ENCODE data around the gene PFN1.

DNA sequence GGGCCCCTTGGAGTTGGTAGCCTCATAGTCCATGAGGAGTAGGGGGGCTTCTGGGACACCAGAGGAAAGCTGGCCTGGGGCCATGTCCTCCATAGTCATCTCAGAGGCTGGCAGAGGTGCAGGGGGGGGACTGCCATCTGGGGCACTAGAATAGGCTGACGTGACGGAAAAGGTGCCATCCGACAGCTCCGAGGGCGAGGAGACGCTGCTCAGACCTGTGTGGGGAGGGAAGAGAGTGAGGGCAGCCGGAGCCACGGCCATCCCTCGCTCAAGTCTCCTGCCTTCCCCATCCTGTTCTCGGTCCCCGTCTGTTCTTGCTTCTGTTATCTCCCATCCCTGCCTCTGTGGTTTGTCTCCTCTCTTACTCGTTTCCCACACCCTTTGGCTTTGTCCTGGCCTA is 24.0 kb upstream of the PFN1 start:
- TF ChIP-seq CTCF (conservative IDR thresholded peaks at IDR 0.05) (no peak), EZH2 (IDR thresholded peaks at IDR 0.05; ENCODE audit: low read depth) (no peak)

All from PC-9 (cell line).